ENCODE measurements around the gene LHPP. TPM values are rescaled to one million over a fixed set of nuclear protein-coding genes. Genes with fewer than 3 reads are reported as not detected.
"Not testable (repeated sequence)": the region's sequence is repeated elsewhere in the genome, so short reads cannot be mapped to it uniquely, and the experiment has no call there.

LHPP gene
- total RNA-seq, 1 donor from 2014 or later: 19.6 TPM

DNA sequence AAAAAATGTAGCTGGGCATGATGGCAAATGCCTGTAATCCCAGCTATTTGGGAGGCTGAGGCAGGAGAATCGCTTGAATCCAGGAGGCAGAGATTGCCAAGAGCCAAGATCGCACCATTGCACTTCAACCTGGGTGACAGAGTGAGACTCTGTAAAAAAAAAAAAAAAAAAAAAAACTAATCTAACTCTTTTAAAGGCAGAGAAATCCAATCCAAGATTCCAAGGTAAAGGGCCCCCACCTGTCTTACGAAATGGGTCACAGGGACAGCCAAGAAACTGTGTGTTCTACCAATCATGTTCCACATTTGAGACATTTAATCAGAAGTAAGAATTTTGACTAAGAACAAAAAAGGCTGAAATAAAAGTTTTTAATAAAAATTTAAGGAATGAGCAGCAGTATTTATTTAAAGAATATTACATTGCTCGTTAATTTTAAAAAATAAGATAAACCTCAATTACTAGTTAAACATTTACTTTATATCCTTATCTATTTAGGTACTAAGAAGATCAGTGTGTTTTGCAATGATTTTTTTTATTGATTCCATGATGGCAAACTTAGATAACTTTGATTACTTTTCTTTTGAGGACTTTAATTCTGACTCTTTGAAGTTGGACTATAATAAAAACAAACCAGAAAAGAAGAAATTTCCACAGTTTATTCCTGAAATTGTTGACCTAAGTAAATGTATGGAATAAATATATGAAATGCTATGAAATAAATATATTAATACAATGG is 36.2 kb upstream of the LHPP start:
- H3K36me3 Mint-ChIP-seq: no peaks in the 10 kb centered on the region
- TF ChIP-seq, protein P1, sequence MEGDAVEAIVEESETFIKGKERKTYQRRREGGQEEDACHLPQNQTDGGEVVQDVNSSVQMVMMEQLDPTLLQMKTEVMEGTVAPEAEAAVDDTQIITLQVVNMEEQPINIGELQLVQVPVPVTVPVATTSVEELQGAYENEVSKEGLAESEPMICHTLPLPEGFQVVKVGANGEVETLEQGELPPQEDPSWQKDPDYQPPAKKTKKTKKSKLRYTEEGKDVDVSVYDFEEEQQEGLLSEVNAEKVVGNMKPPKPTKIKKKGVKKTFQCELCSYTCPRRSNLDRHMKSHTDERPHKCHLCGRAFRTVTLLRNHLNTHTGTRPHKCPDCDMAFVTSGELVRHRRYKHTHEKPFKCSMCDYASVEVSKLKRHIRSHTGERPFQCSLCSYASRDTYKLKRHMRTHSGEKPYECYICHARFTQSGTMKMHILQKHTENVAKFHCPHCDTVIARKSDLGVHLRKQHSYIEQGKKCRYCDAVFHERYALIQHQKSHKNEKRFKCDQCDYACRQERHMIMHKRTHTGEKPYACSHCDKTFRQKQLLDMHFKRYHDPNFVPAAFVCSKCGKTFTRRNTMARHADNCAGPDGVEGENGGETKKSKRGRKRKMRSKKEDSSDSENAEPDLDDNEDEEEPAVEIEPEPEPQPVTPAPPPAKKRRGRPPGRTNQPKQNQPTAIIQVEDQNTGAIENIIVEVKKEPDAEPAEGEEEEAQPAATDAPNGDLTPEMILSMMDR (IDR thresholded peaks at IDR 0.05; ENCODE audit: unreplicated experiment): no peak
- H3K27me3 Mint-ChIP-seq (ENCODE audit: low read depth): peaks cover 20% of the 10 kb centered on the region
- no peaks in the 10 kb centered on the region for H3K9me3 Mint-ChIP-seq
- DNase-seq (ENCODE audit: low spot score in 2 of 2, unreplicated experiment in 2 of 2): no peak
- peaks cover 2% of the 10 kb centered on the region for H3K4me1 Mint-ChIP-seq
- H3K4me3 Mint-ChIP-seq: no peak overlapping the region
- no peak overlapping the region for H3K27ac Mint-ChIP-seq

DNA sequence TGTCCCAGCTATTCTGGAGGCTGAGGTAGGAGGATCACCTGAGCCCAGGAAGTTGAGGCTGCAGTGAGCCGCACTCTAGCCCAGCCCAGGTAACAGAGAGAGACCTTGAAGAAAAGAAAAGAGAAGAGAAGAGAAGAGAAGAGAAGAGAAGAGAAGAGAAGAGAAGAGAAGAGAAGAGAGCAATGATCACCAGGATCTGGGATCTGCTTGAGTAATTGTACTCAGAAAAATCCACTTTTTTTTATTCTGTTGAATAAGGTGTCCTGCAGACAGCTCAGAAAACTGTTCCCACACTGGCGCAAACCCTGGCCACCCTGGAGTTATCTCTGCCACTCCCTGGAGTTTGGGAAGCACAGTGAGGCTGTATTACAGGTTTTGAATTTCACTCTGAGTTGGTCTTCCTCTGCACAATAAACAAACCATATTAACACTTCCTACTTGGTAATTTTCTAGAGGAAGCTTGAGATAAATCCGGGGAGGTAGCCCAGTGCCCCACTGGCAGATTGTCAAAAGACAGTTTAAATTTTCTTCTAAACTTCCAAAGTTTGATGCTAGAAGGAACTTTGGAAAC is 33.3 kb upstream of the LHPP start:
- Mint-ChIP-seq H3K9me3 (no peaks in the 10 kb centered on the region), H3K27ac (no peak overlapping the region), H3K36me3 (no peaks in the 10 kb centered on the region), H3K27me3 (ENCODE audit: low read depth) (peaks cover 13% of the 10 kb centered on the region), H3K4me3 (no peak overlapping the region), H3K4me1 (peaks cover 2% of the 10 kb centered on the region)
- DNase-seq (ENCODE audit: low spot score in 2 of 2, unreplicated experiment in 2 of 2): no peak
- TF ChIP-seq, protein P1 (IDR thresholded peaks at IDR 0.05; ENCODE audit: unreplicated experiment): no peak

DNA sequence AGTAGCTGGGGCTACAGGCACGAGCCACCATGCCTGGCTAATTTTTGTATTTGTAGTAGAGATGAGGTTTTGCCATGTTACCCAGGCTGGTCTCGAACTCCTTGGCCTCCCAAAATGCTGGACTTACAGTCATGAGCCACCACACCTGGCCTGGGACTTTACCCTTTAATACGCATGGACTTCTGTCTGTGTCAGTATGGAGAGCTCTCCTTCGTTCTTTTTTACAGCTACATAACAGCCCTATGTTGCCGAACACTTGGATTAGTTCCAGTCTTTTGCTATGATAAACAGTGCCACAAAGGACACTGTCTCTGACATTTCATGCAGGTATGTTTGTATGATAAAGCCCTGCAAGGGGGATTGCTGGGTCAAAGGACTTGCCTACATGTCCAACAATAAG is 32.0 kb upstream of the LHPP start:
- DNase-seq (ENCODE audit: low spot score in 2 of 2, unreplicated experiment in 2 of 2): no peak
- H3K4me1 Mint-ChIP-seq: peaks cover 2% of the 10 kb centered on the region
- H3K36me3 Mint-ChIP-seq: no peaks in the 10 kb centered on the region
- H3K9me3 Mint-ChIP-seq: no peaks in the 10 kb centered on the region
- TF ChIP-seq, protein P1 (IDR thresholded peaks at IDR 0.05; ENCODE audit: unreplicated experiment): no peak
- peaks cover 9% of the 10 kb centered on the region for H3K27me3 Mint-ChIP-seq (ENCODE audit: low read depth)
- H3K27ac Mint-ChIP-seq: no peak overlapping the region
- no peak overlapping the region for H3K4me3 Mint-ChIP-seq

DNA sequence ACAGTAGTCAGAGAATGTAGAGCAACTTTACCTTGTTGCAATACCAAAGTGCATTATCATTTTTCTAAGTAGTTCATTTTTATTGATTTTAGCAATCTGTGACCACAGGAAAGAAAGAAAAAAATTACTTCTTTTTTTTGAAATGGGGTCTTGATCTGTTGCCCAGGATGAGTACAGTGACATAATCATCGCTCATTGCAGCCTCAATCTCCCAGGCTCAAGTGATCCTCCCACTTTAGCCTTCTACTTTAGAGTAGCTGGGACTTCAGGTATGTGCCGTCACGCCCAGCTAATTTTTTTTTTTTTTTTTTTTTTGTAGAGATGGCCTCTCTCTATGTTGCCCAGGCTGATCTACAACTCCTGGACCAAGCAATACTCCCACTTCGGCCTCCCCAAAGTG is 31.5 kb upstream of the LHPP start:
- DNase-seq (ENCODE audit: low spot score in 2 of 2, unreplicated experiment in 2 of 2): no peak
- TF ChIP-seq, protein P1 (IDR thresholded peaks at IDR 0.05; ENCODE audit: unreplicated experiment): no peak
- Mint-ChIP-seq H3K9me3 (no peaks in the 10 kb centered on the region), H3K36me3 (no peaks in the 10 kb centered on the region), H3K4me3 (no peak overlapping the region), H3K27me3 (ENCODE audit: low read depth) (peaks cover 9% of the 10 kb centered on the region), H3K4me1 (peaks cover 2% of the 10 kb centered on the region), H3K27ac (no peak overlapping the region)

DNA sequence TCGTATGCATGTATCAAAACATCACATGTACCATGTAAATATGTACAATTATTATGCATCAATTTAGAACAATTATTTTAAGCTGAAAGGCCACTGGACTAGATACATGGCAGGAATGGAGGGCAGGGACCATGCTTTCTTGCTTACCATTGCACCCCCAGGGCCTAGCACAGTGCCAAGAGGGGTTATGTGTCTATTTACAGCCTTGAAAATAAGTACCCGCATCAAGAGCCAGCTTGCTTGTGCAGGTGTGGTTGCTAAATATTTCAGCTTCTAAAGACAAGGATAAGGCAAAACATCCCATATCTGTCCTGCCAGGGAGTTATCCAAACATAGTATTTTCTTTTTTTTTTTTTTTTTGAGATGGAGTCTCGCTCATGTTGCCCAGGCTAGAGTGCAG is 28.2 kb upstream of the LHPP start:
- Mint-ChIP-seq H3K4me3 (no peak overlapping the region), H3K4me1 (peaks cover 1% of the 10 kb centered on the region), H3K27me3 (ENCODE audit: low read depth) (peaks cover 9% of the 10 kb centered on the region), H3K27ac (no peak overlapping the region), H3K9me3 (no peaks in the 10 kb centered on the region), H3K36me3 (no peaks in the 10 kb centered on the region)
- no peak for DNase-seq (ENCODE audit: low spot score in 2 of 2, unreplicated experiment in 2 of 2)
- TF ChIP-seq, protein P1 (IDR thresholded peaks at IDR 0.05; ENCODE audit: unreplicated experiment): no peak

DNA sequence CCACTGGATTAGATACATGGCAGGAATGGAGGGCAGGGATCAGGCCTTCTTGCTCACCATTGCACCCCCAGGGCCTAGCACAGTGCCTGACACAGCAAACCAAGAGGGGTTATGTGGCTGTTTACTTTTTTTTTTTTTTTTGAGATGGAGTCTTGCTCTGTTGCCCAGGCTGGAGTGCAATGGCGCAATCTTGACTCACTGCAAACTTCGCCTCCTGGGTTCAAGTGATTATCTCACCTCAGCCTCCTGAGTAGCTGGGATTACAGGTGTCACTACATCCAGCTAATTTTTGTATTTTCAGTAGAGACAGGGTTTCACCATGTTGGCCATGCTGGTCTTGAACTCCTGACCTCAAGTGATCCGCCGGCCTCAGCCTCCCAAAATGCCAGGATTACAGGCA is 25.9 kb upstream of the LHPP start:
- not testable (repeated sequence) for H3K4me3 Mint-ChIP-seq; DNase-seq (ENCODE audit: low spot score in 2 of 2, unreplicated experiment in 2 of 2); H3K27ac Mint-ChIP-seq; H3K9me3 Mint-ChIP-seq; H3K4me1 Mint-ChIP-seq; H3K36me3 Mint-ChIP-seq; H3K27me3 Mint-ChIP-seq (ENCODE audit: low read depth)
